BLaER1 (cell line): ENCODE results near the gene EBP.
A peak's percentile ranks its signal among the peaks of the same experiment; 100 is the strongest.

Experiments used
- H3K27ac ChIP-seq: shearing (Covaris generic); formaldehyde crosslinking; 2 replicates; pipeline ENCODE4 v1.8.1; 2022
- H3K27me3 ChIP-seq: shearing (Covaris generic); formaldehyde crosslinking; 2 replicates; pipeline ENCODE4 v1.8.1; 2022
- H3K36me3 ChIP-seq: shearing (Covaris generic); formaldehyde crosslinking; 2 replicates; pipeline ENCODE4 v1.8.1; 2022
- H3K4me1 ChIP-seq: shearing (Covaris generic); formaldehyde crosslinking; 2 replicates; pipeline ENCODE4 v1.8.1; 2022
- H3K4me2 ChIP-seq: shearing (Covaris generic); formaldehyde crosslinking; 2 replicates; pipeline ENCODE4 v1.8.1; 2022
- H3K4me3 ChIP-seq: shearing (Covaris generic); formaldehyde crosslinking; 2 replicates; pipeline ENCODE4 v1.8.1; 2022
- H3K9ac ChIP-seq: shearing (Covaris generic); formaldehyde crosslinking; 2 replicates; pipeline ENCODE4 v1.8.1; 2022
- H3K9me3 ChIP-seq: shearing (Covaris generic); formaldehyde crosslinking; 2 replicates; pipeline ENCODE4 v1.8.1; 2022
- H4K20me1 ChIP-seq: shearing (Covaris generic); formaldehyde crosslinking; 2 replicates; pipeline ENCODE4 v1.8.1; 2022
- Cebpa-rat ChIP-seq: shearing (Covaris generic); IDR thresholded peaks from 2 replicates; pipeline ENCODE4 v1.8.1; 2022

The EBP gene

GRCh38 chrX:48477960-48478755, 43.5 kb upstream of the EBP start:
- peaks cover 34% of the 10 kb centered on the region for H3K27me3 ChIP-seq
- peaks cover 49% of the 10 kb centered on the region for H4K20me1 ChIP-seq
- no peaks in the 10 kb centered on the region for H3K9me3 ChIP-seq
- H3K4me1 ChIP-seq, result peaks cover 27% of the 10 kb centered on the region
- no peak overlapping the region for H3K9ac ChIP-seq
- H3K4me2 ChIP-seq, result peak overlapping the region; percentile 82
- H3K27ac ChIP-seq, result no peak overlapping the region
- peaks cover 47% of the 10 kb centered on the region for H3K36me3 ChIP-seq
- TF ChIP-seq Cebpa-rat, result no peak
- no peak overlapping the region for H3K4me3 ChIP-seq

- peaks cover 49% of the 10 kb centered on the region for H4K20me1 ChIP-seq
- H3K9me3 ChIP-seq, result no peaks in the 10 kb centered on the region
- H3K9ac ChIP-seq, result no peak overlapping the region
- peaks cover 36% of the 10 kb centered on the region for H3K27me3 ChIP-seq
- peaks cover 21% of the 10 kb centered on the region for H3K4me1 ChIP-seq
- H3K36me3 ChIP-seq, result peaks cover 53% of the 10 kb centered on the region
- no peak for TF ChIP-seq Cebpa-rat
- H3K4me2 ChIP-seq, result no peak overlapping the region
- no peak overlapping the region for H3K27ac ChIP-seq
- no peak overlapping the region for H3K4me3 ChIP-seq
Observed at GRCh38 chrX:48478806-48479205, 42.8 kb upstream of the EBP start.

- no peak for TF ChIP-seq Cebpa-rat
- H3K36me3 ChIP-seq, result peaks cover 65% of the 10 kb centered on the region
- H3K9ac ChIP-seq, result no peak overlapping the region
- H3K27ac ChIP-seq, result no peak overlapping the region
- peaks cover 49% of the 10 kb centered on the region for H4K20me1 ChIP-seq
- H3K4me2 ChIP-seq, result no peak overlapping the region
- H3K4me3 ChIP-seq, result no peak overlapping the region
- H3K4me1 ChIP-seq, result peaks cover 8% of the 10 kb centered on the region
- H3K9me3 ChIP-seq, result no peaks in the 10 kb centered on the region
- peaks cover 47% of the 10 kb centered on the region for H3K27me3 ChIP-seq
Observed at GRCh38 chrX:48480142-48480541, 41.5 kb upstream of the EBP start.

- H4K20me1 ChIP-seq, result peaks cover 49% of the 10 kb centered on the region
- no peak overlapping the region for H3K4me2 ChIP-seq
- H3K27ac ChIP-seq, result no peak overlapping the region
- H3K27me3 ChIP-seq, result peaks cover 50% of the 10 kb centered on the region
- no peak overlapping the region for H3K9ac ChIP-seq
- no peaks in the 10 kb centered on the region for H3K9me3 ChIP-seq
- H3K36me3 ChIP-seq, result peaks cover 65% of the 10 kb centered on the region
- peaks cover 7% of the 10 kb centered on the region; the same call in 1 of the 2 replicates for H3K4me1 ChIP-seq
- no peak for TF ChIP-seq Cebpa-rat
- H3K4me3 ChIP-seq, result no peak overlapping the region
Observed at GRCh38 chrX:48480583-48480982, 41.0 kb upstream of the EBP start.

- Histone ChIP-seq H4K20me1 (peaks cover 43% of the 10 kb centered on the region), H3K4me2 (no peak overlapping the region), H3K9ac (no peak overlapping the region), H3K4me3 (no peak overlapping the region), H3K36me3 (peaks cover 74% of the 10 kb centered on the region), H3K27ac (no peak overlapping the region), H3K4me1 (no peaks in the 10 kb centered on the region), H3K27me3 (peaks cover 61% of the 10 kb centered on the region), H3K9me3 (no peaks in the 10 kb centered on the region)
- TF ChIP-seq Cebpa-rat, result no peak
Observed at GRCh38 chrX:48482526-48482925, 39.1 kb upstream of the EBP start.

GRCh38 chrX:48487362-48487798, 34.2 kb upstream of the EBP start:
- Histone ChIP-seq H4K20me1 (peaks cover 3% of the 10 kb centered on the region; the same call in 1 of the 2 replicates), H3K4me1 (peaks cover 9% of the 10 kb centered on the region), H3K9me3 (no peaks in the 10 kb centered on the region), H3K4me2 (no peak overlapping the region), H3K36me3 (peaks cover 34% of the 10 kb centered on the region), H3K4me3 (no peak overlapping the region), H3K9ac (no peak overlapping the region), H3K27ac (no peak overlapping the region), H3K27me3 (peaks cover 75% of the 10 kb centered on the region)
- no peak for TF ChIP-seq Cebpa-rat

- no peak for TF ChIP-seq Cebpa-rat
- Histone ChIP-seq H3K27ac (no peak overlapping the region), H3K4me2 (no peak overlapping the region), H3K9me3 (no peaks in the 10 kb centered on the region), H3K4me1 (peaks cover 16% of the 10 kb centered on the region), H3K36me3 (peaks cover 30% of the 10 kb centered on the region), H3K9ac (no peak overlapping the region), H4K20me1 (no peaks in the 10 kb centered on the region; the same call in 1 of the 2 replicates), H3K4me3 (no peak overlapping the region), H3K27me3 (peaks cover 71% of the 10 kb centered on the region)
Observed at GRCh38 chrX:48488034-48488433, 33.6 kb upstream of the EBP start.

GRCh38 chrX:48489296-48489695, 32.3 kb upstream of the EBP start:
- Histone ChIP-seq H3K27me3 (peaks cover 61% of the 10 kb centered on the region), H3K4me3 (no peak overlapping the region), H3K9me3 (no peaks in the 10 kb centered on the region), H4K20me1 (no peaks in the 10 kb centered on the region; the same call in 1 of the 2 replicates), H3K9ac (no peak overlapping the region), H3K4me2 (no peak overlapping the region), H3K27ac (no peak overlapping the region), H3K36me3 (peaks cover 19% of the 10 kb centered on the region), H3K4me1 (peaks cover 27% of the 10 kb centered on the region)
- no peak for TF ChIP-seq Cebpa-rat

GRCh38 chrX:48489892-48490291, 31.7 kb upstream of the EBP start:
- H3K27ac ChIP-seq, result no peak overlapping the region
- H3K9ac ChIP-seq, result no peak overlapping the region
- H3K27me3 ChIP-seq, result peaks cover 56% of the 10 kb centered on the region
- H3K36me3 ChIP-seq, result peaks cover 13% of the 10 kb centered on the region; the same call in 1 of the 2 replicates
- H3K4me2 ChIP-seq, result no peak overlapping the region
- H4K20me1 ChIP-seq, result no peaks in the 10 kb centered on the region; the same call in 1 of the 2 replicates
- no peaks in the 10 kb centered on the region for H3K9me3 ChIP-seq
- peaks cover 27% of the 10 kb centered on the region for H3K4me1 ChIP-seq
- TF ChIP-seq Cebpa-rat, result no peak
- H3K4me3 ChIP-seq, result no peak overlapping the region

- Histone ChIP-seq H3K36me3 (peaks cover 12% of the 10 kb centered on the region; the same call in 1 of the 2 replicates), H3K4me1 (peaks cover 27% of the 10 kb centered on the region), H3K27ac (no peak overlapping the region), H3K27me3 (peaks cover 51% of the 10 kb centered on the region), H3K9me3 (no peaks in the 10 kb centered on the region), H3K4me2 (no peak overlapping the region), H3K9ac (no peak overlapping the region), H3K4me3 (no peak overlapping the region), H4K20me1 (no peaks in the 10 kb centered on the region; the same call in 1 of the 2 replicates)
- no peak for TF ChIP-seq Cebpa-rat
Observed at GRCh38 chrX:48490661-48491060, 30.9 kb upstream of the EBP start.
